Prostate gland (tissue), 2 donors: Measurements from ENCODE around the gene CTNNBL1. TPM values are rescaled to one million over a fixed set of nuclear protein-coding genes. Genes with fewer than 3 reads are reported as not detected.

Source experiments
- DNase-seq: peaks from one replicate; pipeline ENCODE4 v3.0.0-alpha.2; 2019; ENCODE audit warnings: low spot score
- H3K27ac ChIP-seq, 2 donors: fragments of 200-600 bp; sonication (generic); 2 replicates each; pipeline ENCODE4 v1.5.1; 2017 to 2019
- H3K27me3 ChIP-seq: fragments of 200-600 bp; sonication (generic); replicated peaks from 2 replicates; pipeline ENCODE4 v1.5.1; 2019; ENCODE audit not compliant: insufficient read depth
- H3K36me3 ChIP-seq, 2 donors: fragments of 200-600 bp; sonication (generic); 1 replicate in 1 of 2; 2 replicates in 1 of 2; pipeline versions ENCODE4 v1.5.1 to v1.8.1; 2017 to 2019
- H3K4me1 ChIP-seq: fragments of 200-600 bp; sonication (generic); replicated peaks from 2 replicates; pipeline ENCODE4 v1.5.1; 2019
- H3K4me3 ChIP-seq, 2 donors: fragments of 200-600 bp; sonication (generic); 2 replicates each; pipeline ENCODE4 v1.5.1; 2017 to 2019
- H3K9me3 ChIP-seq: fragments of 200-600 bp; sonication (generic); 2 replicates; pipeline ENCODE4 v1.5.1; 2017
- CTCF ChIP-seq, 4 experiments: fragments of 200-600 bp in 2 of 4; fragments of 450-650 bp in 2 of 4; sonication (generic) in 2 of 4; IDR thresholded peaks; 1 replicate in 3 of 4; 2 replicates in 1 of 4; pipeline ENCODE4 v1.5.1; 2016 to 2019; ENCODE audit warnings: antibody characterized with exemption in 4 of 4, mild to moderate bottlenecking in 2 of 4, moderate library complexity in 2 of 4
- POLR2A ChIP-seq: fragments of 450-650 bp; IDR thresholded peaks from one replicate; pipeline ENCODE4 v1.6.1; 2016; ENCODE audit warnings: antibody characterized with exemption, mild to moderate bottlenecking
- POLR2AphosphoS5 ChIP-seq: sonication (generic); formaldehyde crosslinking; IDR thresholded peaks from one replicate; pipeline ENCODE4 v1.6.1; 2017; ENCODE audit warnings: antibody characterized with exemption
- WGBS: methylation state at CpG from one replicate; pipeline ENCODE4 v1.1.5; 2018; 5-methylcytosine and 5-hydroxymethylcytosine counted together
- intact Hi-C: fragments of 100-400 bp; cut with DNase I; formaldehyde crosslinking; loops from one replicate; pipeline ENCODE4 v1.14.2; 2022
- total RNA-seq, 2 donors: library from RNA; depleted of rRNA; stranded (reverse); fragments of >200 nt; gene quantifications; one replicate each; pipeline ENCODE4 v1.1.0, GENCODE V29; 2016

The CTNNBL1 gene
- total RNA-seq, 2 donors from 2014 or later, result 29.9 to 61.0 TPM

DNA sequence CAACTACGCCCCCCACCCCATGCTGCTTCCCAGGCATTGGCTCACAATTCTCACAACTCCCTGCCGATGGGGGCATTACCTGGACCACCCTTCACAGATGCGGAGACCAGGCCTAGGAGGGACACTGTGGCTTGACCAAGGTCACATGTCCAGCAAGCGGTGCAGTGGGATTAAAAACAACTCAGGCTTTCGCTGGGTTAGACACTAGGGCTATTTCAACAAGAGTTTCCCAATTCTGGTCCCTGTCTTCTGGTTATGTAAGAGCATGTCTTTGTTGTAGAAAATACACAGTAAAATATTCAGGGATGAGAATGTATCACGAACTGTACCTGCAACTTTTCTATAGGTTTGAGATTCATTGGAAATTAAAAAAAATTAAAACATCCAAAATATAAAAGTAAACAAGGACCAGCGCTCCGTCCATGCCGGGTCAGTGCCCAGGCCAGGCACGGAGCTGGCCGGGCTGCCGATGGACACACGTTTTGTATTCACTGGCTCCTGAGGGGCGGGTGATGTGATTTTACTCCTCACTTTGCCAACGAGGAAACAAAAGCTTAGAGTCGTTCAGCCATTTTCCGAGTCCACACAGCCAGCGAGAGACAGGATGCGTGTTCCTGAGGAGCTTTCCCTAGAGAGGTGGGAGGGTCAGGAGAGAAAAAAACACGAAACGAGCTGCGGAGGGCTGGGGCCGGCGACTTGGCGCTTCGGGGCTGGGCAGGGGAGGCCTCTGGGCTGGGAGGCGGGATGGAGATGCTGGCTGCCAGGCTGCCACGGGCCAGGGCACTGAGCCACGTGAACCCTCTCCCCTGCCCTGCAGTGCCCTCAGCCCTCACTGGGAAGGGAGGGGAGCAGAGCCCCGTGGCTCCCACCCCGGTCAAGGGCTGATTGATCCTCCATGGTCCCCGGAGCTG, 192.0 kb downstream of the CTNNBL1 start:
- 59% methylated on average over 31 of the region's 32 CpGs for WGBS
- Histone ChIP-seq H3K9me3 (no peaks in the 10 kb centered on the region), H3K36me3 (no peaks in the 10 kb centered on the region), H3K27me3 (no peaks in the 10 kb centered on the region), H3K27ac (no peak overlapping the region), H3K4me1 (no peaks in the 10 kb centered on the region), H3K4me3 (no peak overlapping the region)
- no peak for DNase-seq
- TF ChIP-seq CTCF (IDR thresholded peaks at IDR 0.05) (no peak), POLR2A (no peak), POLR2AphosphoS5 (no peak)
- intact Hi-C loops, result no loop called here

- intact Hi-C loops, result no loop called here
- Histone ChIP-seq H3K4me3 (no peak overlapping the region), H3K27me3 (no peaks in the 10 kb centered on the region), H3K36me3 (no peaks in the 10 kb centered on the region), H3K4me1 (no peaks in the 10 kb centered on the region), H3K27ac (no peak overlapping the region), H3K9me3 (no peaks in the 10 kb centered on the region)
- TF ChIP-seq POLR2AphosphoS5 (no peak), CTCF (IDR thresholded peaks at IDR 0.05) (no peak), POLR2A (no peak)
- no peak for DNase-seq
- WGBS, result 72% methylated on average over 4 of the region's 4 CpGs
These were observed 193.0 kb downstream of the CTNNBL1 start for GRCh38 chr20:37886851-37887297.

DNA sequence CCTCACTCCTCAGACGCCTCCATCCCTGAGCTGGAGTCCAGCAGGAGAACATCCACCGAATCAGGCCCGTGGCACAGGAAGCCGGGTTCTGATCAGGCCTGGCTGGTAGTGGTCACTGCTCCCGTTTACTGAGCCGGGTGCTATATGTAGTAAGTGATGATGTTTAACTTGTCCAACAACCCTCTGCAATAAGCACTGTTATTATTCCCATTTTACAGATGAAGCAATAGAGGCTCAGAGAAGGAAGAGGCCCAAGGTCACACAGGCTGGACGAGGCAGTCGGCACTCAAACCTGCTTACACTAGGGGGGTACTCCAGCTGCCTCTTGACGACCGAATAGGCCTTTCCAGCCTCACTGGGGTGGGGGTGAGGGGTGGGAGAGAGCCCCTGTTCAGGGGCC, 194.8 kb downstream of the CTNNBL1 start:
- 96% methylated on average over 10 of the region's 10 CpGs for WGBS
- Histone ChIP-seq H3K4me1 (no peaks in the 10 kb centered on the region), H3K4me3 (no peak overlapping the region), H3K9me3 (no peaks in the 10 kb centered on the region), H3K27ac (no peak overlapping the region), H3K36me3 (no peaks in the 10 kb centered on the region), H3K27me3 (no peaks in the 10 kb centered on the region)
- DNase-seq, result no peak
- intact Hi-C loops, result no loop called here
- TF ChIP-seq POLR2A (no peak), CTCF (IDR thresholded peaks at IDR 0.05) (no peak), POLR2AphosphoS5 (no peak)

- H3K27me3 ChIP-seq, result no peaks in the 10 kb centered on the region
- TF ChIP-seq POLR2AphosphoS5 (no peak), POLR2A (no peak), CTCF (IDR thresholded peaks at IDR 0.05) (no peak)
- H3K27ac ChIP-seq, result no peak overlapping the region
- H3K9me3 ChIP-seq, result no peaks in the 10 kb centered on the region
- no peaks in the 10 kb centered on the region for H3K36me3 ChIP-seq
- no peak overlapping the region for H3K4me3 ChIP-seq
- WGBS, result 70% methylated on average over 5 of the region's 5 CpGs
- intact Hi-C loops, result no loop called here
- no peaks in the 10 kb centered on the region for H3K4me1 ChIP-seq
- DNase-seq, result no peak
These were observed 196.3 kb downstream of the CTNNBL1 start for GRCh38 chr20:37890108-37890507.

- Histone ChIP-seq H3K36me3 (no peaks in the 10 kb centered on the region), H3K27ac (no peak overlapping the region), H3K4me3 (no peak overlapping the region), H3K4me1 (no peaks in the 10 kb centered on the region), H3K9me3 (no peaks in the 10 kb centered on the region), H3K27me3 (no peaks in the 10 kb centered on the region)
- intact Hi-C loops, result no loop called here
- no peak for TF ChIP-seq POLR2AphosphoS5
- TF ChIP-seq CTCF (IDR thresholded peaks at IDR 0.05), result no peak
- no peak for TF ChIP-seq POLR2A
- 22% methylated on average over 13 of the region's 13 CpGs for WGBS
- DNase-seq, result no peak
These were observed 196.8 kb downstream of the CTNNBL1 start for GRCh38 chr20:37890643-37891042.
